SIG-M5 treated with dmso at 0.1 percent for 504 hours (cell line): ENCODE data around the gene WDR86.

Experiments used
- DNase-seq: peaks from one replicate; lab custom pipeline; 2025; ENCODE audit not compliant: unreplicated experiment; lab: John Stamatoyannopoulos, UW

The WDR86 gene

GRCh38 chr7:151363182-151363581 lies 46.7 kb downstream of the WDR86 start:
- no peak for DNase-seq

DNA sequence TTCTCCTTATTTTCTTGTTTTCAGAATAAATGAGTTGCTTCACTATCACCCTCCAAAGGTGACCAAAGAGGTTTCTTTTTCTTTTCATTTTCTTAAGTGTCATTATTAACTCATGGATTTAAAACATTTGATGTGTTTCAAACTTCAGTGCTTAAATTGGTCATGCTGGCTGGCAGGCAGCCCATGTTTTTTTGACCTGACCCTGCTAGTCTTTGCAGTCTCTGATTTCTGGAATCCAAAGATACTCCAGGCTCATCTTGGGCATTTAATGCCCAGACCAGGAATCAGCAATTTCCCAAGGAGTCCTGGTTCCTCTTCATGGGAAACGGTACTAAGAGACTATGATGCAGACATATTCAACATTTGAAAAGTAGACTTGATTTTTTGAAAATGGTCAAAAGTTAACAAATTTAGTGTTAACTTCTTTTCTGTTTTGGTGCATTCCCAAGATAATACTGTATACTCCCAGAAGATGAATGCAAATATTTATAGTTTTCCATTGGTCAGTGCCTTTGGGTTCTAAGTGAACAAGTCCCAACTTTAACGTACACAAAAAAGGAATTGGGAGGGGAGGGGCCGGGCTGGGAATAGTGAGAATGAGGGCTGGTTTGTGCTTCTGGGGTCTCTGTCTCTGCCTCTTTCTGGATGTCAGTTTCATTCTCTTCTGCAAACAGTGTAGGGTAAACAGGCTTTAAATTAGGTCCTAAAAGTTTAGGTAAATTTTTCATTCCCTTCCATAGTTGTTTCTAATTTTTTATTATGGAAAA lies 48.5 kb downstream of the WDR86 start:
- no peak for DNase-seq

DNA sequence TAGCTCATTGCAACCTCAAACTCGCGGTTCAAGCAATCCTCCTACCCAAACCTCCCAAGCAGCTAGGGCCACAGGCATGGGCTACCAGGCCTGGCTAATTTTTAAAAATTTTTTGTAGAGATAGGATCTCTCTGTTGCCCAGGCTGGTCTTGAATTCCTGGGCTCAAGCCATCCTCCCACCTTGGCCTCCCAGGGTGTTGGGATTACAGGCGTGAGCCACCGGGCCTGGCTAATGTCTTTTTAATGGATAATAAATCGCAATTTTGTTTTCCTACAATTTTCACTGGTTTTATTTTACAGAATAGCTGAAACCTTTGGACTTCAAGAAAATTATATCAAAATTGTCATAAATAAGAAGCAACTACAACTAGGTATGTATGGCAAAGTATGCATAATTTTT lies 57.3 kb downstream of the WDR86 start:
- DNase-seq, result no peak

DNA sequence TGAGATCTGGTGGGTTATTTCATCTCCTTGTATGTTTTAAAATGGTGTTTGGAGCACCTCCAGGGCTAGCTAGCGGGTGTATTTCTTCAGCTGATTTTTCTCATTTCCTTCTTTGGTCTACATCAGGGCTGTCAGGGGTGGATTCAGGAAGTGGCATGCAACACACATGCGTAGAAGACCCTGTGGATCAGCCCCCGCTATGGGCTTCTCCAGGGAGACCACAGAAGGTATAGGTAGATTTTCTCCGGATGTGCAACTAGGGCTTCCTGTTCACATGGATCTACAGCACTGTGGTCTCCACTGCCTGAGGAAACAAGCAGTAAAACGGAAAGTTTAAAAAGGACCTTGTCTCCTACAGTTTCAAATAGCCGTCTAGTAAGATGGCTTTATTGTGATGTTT lies 57.9 kb downstream of the WDR86 start:
- peak; percentile 64 for DNase-seq

- DNase-seq, result peak; percentile 4
These were observed 58.8 kb downstream of the WDR86 start for GRCh38 chr7:151351027-151351426.

DNA sequence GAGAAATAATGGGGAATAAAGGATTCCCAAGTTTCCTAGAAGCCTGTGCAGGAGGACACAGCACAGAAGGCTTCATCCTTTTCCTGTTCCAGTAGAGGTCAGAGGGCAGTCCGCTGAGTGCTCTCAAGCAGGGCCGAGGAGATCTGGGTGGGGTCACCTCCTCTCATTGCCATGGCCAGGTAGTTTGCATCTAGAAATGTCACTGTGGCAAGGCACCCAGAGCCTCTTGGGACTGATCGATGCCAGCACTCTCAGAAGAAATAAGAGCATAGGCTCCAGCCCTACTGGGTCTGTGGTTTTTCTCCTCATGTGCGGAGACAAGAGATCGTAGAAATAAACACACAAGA lies 60.4 kb downstream of the WDR86 start:
- no peak for DNase-seq

- DNase-seq, result no peak
These were observed 60.9 kb downstream of the WDR86 start for GRCh38 chr7:151348970-151349369.

DNA sequence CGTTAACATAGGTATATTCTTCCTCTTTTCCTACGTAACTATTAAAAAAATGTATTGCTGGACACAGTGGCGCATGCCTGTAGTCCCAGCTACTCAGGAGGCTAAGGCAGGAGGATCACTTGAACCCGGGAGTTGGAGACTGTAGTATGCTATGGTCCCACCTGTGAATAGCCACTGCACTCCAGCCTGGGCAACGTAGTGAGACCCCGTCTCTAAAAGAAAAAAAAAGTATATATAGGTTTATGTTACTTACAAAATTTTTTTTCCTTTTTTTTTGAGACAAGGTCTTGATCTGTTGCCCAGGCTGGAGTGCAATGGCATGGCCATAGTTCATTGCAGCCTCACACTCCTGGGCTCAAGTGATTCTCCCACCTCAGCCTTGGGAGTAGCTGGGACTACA lies 62.6 kb downstream of the WDR86 start:
- DNase-seq, result no peak

GRCh38 chr7:151346470-151346769 lies 63.4 kb downstream of the WDR86 start:
- DNase-seq, result no peak

DNA sequence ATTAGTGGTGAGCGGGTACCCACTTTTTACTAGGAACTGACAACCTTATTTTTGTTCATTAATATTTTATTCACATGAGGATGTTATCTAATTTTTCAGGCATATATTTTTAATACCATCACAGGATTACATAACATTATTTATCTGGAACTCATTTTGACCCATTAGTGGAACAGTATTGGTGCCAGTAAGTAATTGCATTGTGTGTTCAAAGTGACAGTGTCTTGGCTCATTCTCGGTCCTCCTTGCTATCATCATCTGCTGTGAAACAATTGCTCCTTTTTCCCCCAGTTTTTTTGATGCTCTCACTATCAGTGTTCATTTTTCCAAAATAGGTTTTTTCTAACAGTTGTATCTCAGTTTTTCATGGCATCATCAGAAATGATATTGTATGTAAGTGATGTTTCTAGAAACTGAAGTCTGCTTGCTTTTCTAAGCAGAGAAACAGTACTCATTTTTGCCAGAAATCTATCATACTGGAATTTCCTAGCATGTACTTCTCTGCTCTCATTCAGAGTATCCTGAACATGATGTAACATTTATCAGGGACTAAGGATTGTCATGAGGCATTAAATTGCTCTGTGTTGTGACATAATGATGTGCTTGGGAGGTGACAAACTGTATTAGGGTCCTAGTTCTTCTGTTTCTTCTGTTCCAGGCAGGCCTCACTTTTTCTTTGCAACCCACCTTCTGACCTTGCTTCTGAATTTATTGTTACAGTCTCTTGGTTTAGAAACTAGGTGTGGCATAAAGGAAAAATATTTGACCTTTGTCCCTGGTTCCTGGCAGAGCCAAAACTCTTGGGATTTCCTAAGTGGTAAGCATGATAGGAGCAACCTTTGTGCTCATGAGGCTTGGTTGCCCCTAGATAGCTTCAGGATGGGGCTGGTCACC lies 64.0 kb downstream of the WDR86 start:
- no peak for DNase-seq

GRCh38 chr7:151343516-151343915 lies 66.3 kb downstream of the WDR86 start:
- DNase-seq, result no peak

- no peak for DNase-seq
These were observed 67.0 kb downstream of the WDR86 start for GRCh38 chr7:151342811-151343210.

GRCh38 chr7:151342102-151342646 lies 67.7 kb downstream of the WDR86 start:
- peak; percentile 28 for DNase-seq

- peak; percentile 79 for DNase-seq
These were observed 68.3 kb downstream of the WDR86 start, which contains the start of gene NUB1 for GRCh38 chr7:151341357-151342101. Gene NUB1, plus strand, starts transcription at chr7:151341812. Its CDS starts 3,538 bp downstream, at chr7:151345350.

DNA sequence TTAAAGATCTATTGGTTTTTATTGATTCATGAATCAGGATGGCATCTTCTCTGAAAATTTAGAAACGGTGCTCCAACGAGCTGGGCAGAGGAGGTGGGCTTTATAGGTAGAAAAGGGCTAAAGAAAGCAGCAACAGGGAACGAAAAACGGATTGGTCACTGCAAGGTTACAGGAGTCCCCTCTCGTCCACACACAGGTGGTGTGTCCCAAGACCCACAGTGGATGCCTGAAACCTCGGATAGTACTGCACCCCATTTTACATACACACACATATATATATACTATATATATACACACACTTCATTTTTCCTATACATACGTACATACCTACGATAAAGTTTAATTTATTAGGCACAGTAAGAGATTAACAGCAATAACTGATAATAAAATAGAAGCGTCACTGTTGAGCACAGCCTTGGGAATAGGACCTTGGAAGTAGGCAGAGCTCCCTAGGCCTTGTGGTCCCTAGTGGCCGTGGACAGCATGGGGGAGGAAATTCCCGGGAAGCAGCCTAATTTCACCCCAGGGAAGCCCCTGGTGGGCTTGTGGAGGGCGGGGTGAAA lies 69.0 kb downstream of the WDR86 start:
- DNase-seq, result no peak

DNA sequence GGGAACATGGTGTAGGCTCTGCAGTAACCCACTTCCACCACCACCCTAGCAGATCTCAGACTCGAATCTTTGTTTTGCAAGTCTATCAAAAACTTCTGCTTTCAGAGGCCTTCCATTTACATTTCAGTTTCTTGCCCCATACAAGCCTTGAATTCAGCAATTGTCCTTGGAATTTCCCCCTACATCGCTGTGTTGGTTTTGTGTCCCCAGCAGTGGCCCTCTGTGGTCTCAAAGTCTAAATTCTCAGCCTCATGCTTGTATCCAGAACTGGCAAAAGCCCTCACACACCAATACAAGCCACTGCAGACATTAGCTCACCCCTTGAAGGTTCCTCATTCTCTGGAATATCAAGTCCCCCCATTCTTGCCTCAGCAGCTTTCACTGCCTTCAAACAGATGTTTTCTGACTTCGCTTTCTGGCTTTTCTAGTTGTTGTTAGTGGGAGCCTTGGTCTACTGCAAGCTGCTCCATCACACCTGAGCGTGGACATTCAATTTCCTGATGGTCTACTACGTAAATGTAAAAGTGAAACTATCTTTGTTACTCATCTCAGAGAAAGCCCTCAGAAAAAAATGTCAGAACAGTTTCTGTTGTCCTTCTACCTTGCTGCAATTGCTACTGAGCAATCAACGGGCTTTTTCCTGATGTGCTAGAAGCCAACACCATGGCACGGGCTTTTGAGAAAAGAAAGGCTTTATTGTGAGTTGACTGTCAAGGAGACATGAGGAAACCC lies 70.0 kb downstream of the WDR86 start:
- peak; percentile 87 for DNase-seq

- DNase-seq, result no peak
These were observed 71.0 kb downstream of the WDR86 start for GRCh38 chr7:151338809-151339208.

DNA sequence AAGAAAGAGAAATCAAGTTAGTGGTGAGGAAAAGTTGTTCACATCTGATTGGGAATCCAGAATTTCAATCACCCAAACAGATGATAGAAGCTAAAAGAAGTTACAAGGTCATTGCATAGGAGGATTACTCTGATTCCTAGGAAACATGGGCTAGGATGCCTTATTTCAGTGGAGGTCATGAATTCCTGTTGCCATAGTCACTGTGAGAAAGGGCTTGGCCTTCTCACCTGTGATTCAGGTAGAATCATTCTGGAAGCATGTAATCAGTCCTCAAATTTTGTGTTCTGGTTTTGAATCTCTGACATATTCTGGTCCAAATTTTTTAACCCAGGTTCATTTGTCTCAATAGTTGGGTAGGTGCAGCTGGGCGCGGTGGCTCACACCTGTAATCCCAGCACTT lies 72.5 kb downstream of the WDR86 start:
- no peak for DNase-seq

GRCh38 chr7:151336027-151336708 lies 73.7 kb downstream of the WDR86 start:
- DNase-seq, result no peak

DNA sequence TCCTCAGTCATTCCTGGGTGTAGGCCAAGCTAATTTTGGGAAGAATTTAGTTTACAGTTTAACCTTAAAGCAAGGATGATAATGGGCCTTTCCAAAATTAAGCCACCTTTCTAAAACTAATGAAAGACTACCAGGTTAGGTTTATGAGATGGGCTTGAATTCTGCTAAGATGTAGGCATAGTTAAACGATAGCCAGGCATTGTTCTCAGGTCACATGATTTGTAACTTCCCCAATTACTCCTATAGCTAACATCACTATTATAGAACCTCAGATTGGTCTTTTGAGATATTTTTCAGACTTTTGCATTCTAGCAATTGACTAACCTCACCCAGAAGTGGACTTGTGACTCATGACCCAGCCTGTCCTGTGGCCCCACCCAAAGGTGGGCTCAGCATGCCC lies 75.2 kb downstream of the WDR86 start:
- DNase-seq, result no peak
